HL-60 (cell line): ENCODE results near the gene CHADL.

ENCODE experiments used
- CTCF ChIP-seq: IDR thresholded peaks from one replicate; pipeline ENCODE4 v1.5.1; 2011; ENCODE audit warnings: low read length, control low read depth, inconsistent platforms; ENCODE audit not compliant: insufficient read depth
- POLR2AphosphoS5 ChIP-seq: IDR thresholded peaks from 2 replicates; pipeline ENCODE4 v1.6.1; 2012; ENCODE audit warnings: low read depth
- REST ChIP-seq: IDR thresholded peaks from 2 replicates; pipeline ENCODE4 v1.6.1; 2012; ENCODE audit warnings: low read depth; ENCODE audit not compliant: insufficient replicate concordance

DNA sequence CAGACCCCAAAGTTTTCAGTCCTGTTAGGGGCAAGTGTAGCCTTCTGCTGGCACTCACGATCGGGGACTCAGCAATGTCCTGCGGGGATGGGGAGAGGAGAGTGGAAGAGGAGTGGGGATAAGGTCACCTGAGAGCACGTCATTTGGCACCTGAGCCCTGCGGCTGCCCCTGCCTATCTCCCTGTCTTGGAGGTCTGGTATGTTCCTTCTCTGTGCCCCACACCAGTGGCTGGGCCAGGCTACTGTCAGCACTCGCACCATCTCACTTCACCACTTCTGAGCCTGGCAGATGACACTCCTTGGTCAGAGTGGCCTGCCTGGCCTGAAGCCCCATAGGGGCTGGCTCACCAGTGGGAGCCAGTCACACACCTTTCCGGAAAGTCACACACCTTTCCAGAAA, 20.1 kb upstream of the CHADL start:
- no peak for TF ChIP-seq CTCF
- no peak for TF ChIP-seq POLR2AphosphoS5
- no peak for TF ChIP-seq REST
